ENCODE results near the gene ANAPC10. TPM values are rescaled to one million over a fixed set of nuclear protein-coding genes. Genes with fewer than 3 reads are reported as not detected.
"Not testable (repeated sequence)": the region's sequence is repeated elsewhere in the genome, so short reads cannot be mapped to it uniquely, and the experiment has no call there.

ANAPC10 gene
- total RNA-seq, 1 donor from 2014 or later = 41.5 TPM

DNA sequence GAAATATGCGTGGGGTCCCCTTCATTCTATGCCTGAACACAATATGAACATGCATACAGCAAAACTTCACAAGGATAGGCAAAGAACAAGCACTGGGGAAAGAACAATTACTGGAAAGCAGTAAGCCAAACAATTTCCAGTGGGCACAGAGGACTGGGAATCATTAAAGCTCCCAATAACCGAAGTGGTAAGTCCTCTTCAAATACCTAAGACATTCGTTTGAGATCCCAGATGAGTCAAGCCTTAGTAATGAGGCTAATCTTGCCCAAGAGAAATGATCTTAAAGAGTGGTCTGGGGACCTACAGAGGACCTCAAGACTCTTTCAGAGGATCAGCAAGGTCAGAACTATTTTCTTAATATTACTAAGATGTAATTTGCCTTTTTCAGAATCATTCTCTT, 28.6 kb downstream of the ANAPC10 start:
- DNase-seq = no peak

GRCh38 chr4:145066063-145066501, 31.9 kb downstream of the ANAPC10 start:
- no peak for DNase-seq

GRCh38 chr4:145061318-145061920, 36.6 kb downstream of the ANAPC10 start:
- no peak for DNase-seq

- DNase-seq = no peak
These were observed 39.7 kb downstream of the ANAPC10 start for GRCh38 chr4:145058256-145058655.

DNA sequence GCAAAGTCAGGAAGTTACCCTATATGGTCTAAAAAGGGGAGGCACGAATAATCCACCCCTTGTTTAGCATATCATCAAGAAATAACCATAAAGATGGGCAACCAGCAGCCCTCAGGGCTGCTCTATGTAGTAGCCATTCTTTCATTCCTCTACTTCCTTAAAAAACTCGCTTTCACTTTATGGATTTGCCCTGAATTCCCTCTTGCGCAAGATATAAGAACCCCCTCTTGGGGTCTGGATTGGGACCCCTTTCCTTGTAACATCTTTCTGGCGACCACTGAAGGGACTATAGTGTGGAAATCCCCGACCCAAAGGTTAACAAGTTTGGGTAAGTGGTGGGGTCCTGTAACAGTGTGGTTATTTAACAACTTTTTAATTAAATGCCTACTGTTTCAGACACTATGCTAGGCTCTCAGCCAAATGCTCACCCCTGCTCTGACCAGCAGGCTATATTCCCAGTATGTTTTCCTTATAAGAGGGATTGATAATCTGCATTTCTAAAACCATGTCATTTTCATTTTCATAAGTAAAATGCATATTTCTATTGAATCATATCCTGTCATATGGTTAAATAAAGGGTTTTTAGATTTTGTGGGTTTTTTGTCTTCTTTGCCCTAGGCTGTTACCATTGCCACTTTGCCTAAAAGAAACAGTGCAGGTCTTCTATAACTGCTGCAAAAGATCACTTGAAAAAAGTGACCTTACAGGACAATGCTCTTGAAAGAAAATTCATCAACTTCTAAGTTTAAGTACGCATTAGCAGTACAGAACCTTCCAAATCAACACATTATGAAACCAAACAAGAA, 41.5 kb downstream of the ANAPC10 start:
- DNase-seq = no peak

GRCh38 chr4:145055533-145056257, 42.3 kb downstream of the ANAPC10 start:
- DNase-seq = no peak

GRCh38 chr4:145049241-145049640, 48.8 kb downstream of the ANAPC10 start:
- DNase-seq = no peak

GRCh38 chr4:145048817-145049216, 49.2 kb downstream of the ANAPC10 start:
- DNase-seq = no peak

DNA sequence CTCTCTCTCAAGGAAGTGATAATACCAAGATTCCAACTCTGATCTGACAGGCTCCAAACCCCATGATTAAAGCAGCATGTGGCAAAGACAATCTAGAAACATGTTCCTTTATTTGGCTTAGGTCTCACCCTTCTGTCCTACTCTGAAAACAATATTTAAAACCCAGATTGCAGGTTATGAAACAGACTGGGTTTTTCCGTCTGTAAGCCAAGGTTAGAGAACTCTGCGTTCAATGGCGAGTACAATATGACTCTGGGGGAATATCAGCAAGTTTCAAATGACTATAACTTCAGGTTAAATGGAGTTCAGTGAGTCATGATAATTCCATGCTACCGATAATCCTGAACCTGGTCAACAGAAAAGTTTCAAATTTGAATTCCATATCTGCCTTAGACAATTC, 50.8 kb downstream of the ANAPC10 start:
- no peak for DNase-seq

DNA sequence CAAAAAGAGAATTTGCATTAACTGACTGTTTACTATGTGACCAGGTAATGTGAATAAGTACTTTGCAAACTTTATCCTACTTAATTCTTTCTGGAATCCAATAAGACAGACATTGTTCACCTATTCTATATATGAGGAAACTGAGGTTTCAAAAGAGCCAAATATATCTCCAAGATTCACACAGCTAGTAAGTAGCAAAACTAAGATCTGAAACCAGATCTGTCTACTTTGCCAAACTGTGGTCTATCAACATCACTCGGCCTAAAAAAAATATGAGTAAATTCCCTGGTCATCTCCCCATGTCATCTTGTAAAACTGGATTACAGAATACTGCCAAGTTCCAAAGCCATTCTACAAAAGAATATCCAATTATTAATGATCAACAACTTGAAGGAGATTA, 52.8 kb downstream of the ANAPC10 start:
- DNase-seq = no peak

GRCh38 chr4:145044341-145044740, 53.7 kb downstream of the ANAPC10 start:
- DNase-seq = no peak

DNA sequence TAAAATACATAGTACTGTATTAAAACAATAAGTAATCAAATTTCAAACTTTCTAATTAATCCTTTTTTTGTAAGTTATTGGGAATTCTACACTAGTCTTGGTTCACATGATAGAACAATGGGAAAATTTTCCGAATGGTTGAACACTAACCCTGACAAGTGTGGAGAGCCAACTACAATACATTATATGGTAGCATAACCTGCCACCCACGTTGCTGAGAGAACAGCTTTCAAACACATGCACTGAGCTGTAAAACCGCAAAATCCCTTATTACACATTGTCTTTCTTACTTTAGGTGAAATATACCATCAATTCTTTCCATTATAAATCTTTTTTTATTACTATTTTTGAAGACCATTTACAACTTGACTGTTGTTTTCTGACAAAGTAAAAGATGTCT, 54.7 kb downstream of the ANAPC10 start:
- DNase-seq = no peak

DNA sequence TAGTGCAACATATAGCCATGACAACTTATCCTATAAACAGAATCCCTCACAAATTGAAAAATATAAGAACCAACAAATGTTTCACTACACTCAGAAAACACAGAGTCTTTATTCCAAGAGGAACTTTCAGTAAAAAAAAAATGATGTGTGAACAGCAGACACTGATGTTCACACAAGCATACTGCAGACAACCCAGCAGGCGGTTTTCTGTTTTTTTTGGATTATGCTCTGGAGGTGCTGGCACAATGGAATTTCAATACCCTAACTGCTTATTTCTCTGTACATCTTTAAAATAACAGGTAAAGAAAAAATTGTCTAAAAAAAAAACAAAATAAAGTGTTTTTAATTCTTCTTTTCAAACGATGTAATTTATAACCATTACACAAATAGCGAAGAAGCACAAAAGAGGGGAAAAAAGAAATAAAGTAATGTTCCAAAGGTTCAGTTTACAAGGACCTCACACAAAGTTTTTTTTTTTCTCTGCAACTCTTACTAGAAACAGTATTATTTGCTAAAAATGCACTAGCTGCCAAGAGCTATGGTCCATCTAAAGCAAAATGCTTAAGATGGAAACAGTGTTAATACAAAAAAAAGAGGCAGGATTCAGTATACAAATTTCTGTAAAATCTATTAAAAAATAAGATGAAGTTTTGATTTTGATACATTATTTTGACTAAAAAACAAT, 55.3 kb downstream of the ANAPC10 start:
- no peak for DNase-seq

DNA sequence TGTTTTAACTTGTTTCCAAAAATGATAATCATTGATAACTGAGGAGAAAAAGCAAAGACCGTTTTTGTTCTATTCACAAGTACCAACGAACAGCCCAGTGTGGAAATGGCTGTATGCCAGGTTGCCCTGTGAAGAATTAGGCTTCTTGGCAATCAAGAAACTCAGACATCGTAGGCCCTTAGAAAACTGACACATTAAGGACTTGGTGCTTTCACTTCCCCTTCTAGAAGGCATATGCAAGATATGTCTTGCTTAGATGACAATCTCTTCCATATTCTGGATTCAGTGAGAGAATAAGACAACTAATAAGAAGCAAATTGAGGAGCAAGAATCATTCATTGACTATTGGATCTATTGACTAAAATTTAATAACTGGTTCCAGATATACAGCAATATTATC, 56.6 kb downstream of the ANAPC10 start:
- no peak for DNase-seq

- no peak for DNase-seq
These were observed 62.4 kb downstream of the ANAPC10 start for GRCh38 chr4:145035494-145036136.

DNA sequence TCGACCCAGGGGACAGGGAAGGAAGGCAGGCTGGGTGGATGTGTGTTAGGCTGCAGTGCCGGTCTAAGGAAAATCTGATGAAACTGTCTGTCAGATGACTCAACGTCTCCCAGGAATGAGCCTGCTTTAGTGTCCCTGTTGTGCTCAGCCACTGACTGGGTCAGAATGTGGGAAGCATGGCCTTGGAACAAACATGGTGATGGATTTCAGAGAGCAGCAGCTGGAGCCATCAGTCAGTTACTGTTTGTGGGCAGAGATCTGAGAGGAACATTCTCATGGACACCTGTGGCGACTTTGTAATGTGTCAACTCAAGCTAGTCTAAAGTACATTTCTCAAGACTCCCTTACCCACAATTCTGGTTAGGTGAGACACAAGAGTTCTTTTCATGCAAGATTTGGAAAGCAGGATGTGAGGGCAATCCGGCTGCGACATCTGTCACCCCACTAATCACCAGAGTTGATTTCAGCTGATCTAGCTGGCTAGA, 63.2 kb downstream of the ANAPC10 start:
- no peak for DNase-seq

- no peak for DNase-seq
These were observed 78.7 kb downstream of the ANAPC10 start for GRCh38 chr4:145019346-145019745.

- DNase-seq = no peak
These were observed 83.6 kb downstream of the ANAPC10 start for GRCh38 chr4:145014365-145014764.

GRCh38 chr4:145012841-145013240, 85.2 kb downstream of the ANAPC10 start:
- no peak for DNase-seq

DNA sequence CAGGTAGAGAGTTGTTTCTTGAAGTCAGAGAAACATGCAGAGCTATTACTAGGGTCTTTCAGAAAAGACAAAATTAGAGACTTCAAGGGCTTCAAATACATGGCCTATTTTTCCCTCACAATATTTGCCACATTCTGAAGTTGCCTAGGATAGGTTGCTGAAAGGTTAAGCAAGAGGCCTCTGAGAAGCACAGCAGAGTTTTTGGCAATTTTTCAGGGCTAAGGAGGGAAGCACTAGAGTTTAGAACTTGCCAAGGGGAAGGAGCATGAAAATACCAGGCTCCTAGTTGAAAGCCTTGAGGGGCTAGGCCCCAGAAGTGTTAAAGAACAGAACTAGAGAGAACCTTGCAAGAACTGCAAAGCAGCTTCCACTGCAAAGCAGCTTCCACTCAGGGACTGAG, 86.4 kb downstream of the ANAPC10 start:
- DNase-seq = no peak

- DNase-seq = not testable (repeated sequence)
These were observed 87.7 kb downstream of the ANAPC10 start for GRCh38 chr4:145010315-145010714.

- no peak for DNase-seq
These were observed 94.3 kb downstream of the ANAPC10 start for GRCh38 chr4:145003675-145004074.

All from occipital lobe (tissue), 2 donors.